Omental fat pad (tissue), 4 donors: ENCODE results near the gene CALD1. TPM values are rescaled to one million over a fixed set of nuclear protein-coding genes. Genes with fewer than 3 reads are reported as not detected.

ENCODE experiments used
- ATAC-seq: fragments of 150-250 bp; one replicate; pipeline ENCODE4 v1.9.1; 2016; ENCODE audit warnings: mild to moderate bottlenecking, moderate library complexity; ENCODE audit not compliant: low FRiP score
- DNase-seq: peaks from one replicate; pipeline ENCODE4 v3.0.0-alpha.2; 2019; ENCODE audit warnings: low spot score
- CTCF ChIP-seq, 3 donors: fragments of 450-650 bp; IDR thresholded peaks; one replicate each; pipeline ENCODE4 v1.5.1; 2016 to 2017; ENCODE audit warnings: antibody characterized with exemption in 3 of 3, mild to moderate bottlenecking in 3 of 3, moderate library complexity in 2 of 3
- total RNA-seq, 4 donors: library from RNA; depleted of rRNA; stranded (reverse); fragments of >200 nt; gene quantifications; one replicate each; pipeline ENCODE4 v1.1.0, GENCODE V29; 2016

The CALD1 gene
- total RNA-seq, 4 donors from 2014 or later = 195 to 347 (median 250) TPM

GRCh38 chr7:134942690-134943466 lies 163.4 kb downstream of the CALD1 start:
- ATAC-seq (no peak), DNase-seq (no peak)
- no peak for TF ChIP-seq CTCF (IDR thresholded peaks at IDR 0.05)

GRCh38 chr7:134943785-134944400 lies 164.5 kb downstream of the CALD1 start:
- DNase-seq = no peak
- TF ChIP-seq CTCF (IDR thresholded peaks at IDR 0.05) = no peak
- no peak for ATAC-seq

GRCh38 chr7:134945691-134946090 lies 166.3 kb downstream of the CALD1 start:
- ATAC-seq (no peak), DNase-seq (no peak)
- TF ChIP-seq CTCF (IDR thresholded peaks at IDR 0.05) = no peak

GRCh38 chr7:134946260-134946659 lies 166.8 kb downstream of the CALD1 start:
- ATAC-seq (no peak), DNase-seq (no peak)
- no peak for TF ChIP-seq CTCF (IDR thresholded peaks at IDR 0.05)

GRCh38 chr7:134947329-134947728 lies 167.9 kb downstream of the CALD1 start:
- no peak for ATAC-seq
- TF ChIP-seq CTCF (IDR thresholded peaks at IDR 0.05) = no peak

GRCh38 chr7:134947831-134948230 lies 168.4 kb downstream of the CALD1 start:
- ATAC-seq = no peak
- TF ChIP-seq CTCF (IDR thresholded peaks at IDR 0.05) = no peak
- no peak for DNase-seq

More at GRCh38 chr7:134947329-134947728, 167.9 kb downstream of the CALD1 start:
- no peak for DNase-seq

GRCh38 chr7:134948246-134948645 lies 168.8 kb downstream of the CALD1 start:
- no peak for DNase-seq
- ATAC-seq = no peak
- no peak for TF ChIP-seq CTCF (IDR thresholded peaks at IDR 0.05)
